Effector memory CD4-positive, alpha-beta T cell (primary cell): ENCODE data around the gene NPR1.

Experiments
- DNase-seq, 3 donors: peaks; one replicate each; pipeline ENCODE4 v3.0.0-alpha.2; 2020
- H3K27ac ChIP-seq: 2 replicates; pipeline ENCODE4 v1.7.0; 2013; ENCODE audit warnings: mild to moderate bottlenecking, low read length, moderate library complexity; ENCODE audit not compliant: insufficient read depth, poor library complexity, severe bottlenecking
- H3K27me3 ChIP-seq: replicated peaks from 2 replicates; pipeline ENCODE4 v1.7.0; 2013; ENCODE audit warnings: mild to moderate bottlenecking, low read length; ENCODE audit not compliant: insufficient read depth, control insufficient read depth, poor library complexity, severe bottlenecking
- H3K36me3 ChIP-seq: 2 replicates; pipeline ENCODE4 v1.7.0; 2013; ENCODE audit warnings: mild to moderate bottlenecking, low read length, moderate library complexity; ENCODE audit not compliant: control insufficient read depth, insufficient read depth
- H3K4me1 ChIP-seq: 2 replicates; pipeline ENCODE4 v1.7.0; 2013; ENCODE audit warnings: low read length, mild to moderate bottlenecking; ENCODE audit not compliant: control insufficient read depth, insufficient read depth, poor library complexity, severe bottlenecking
- H3K4me3 ChIP-seq: 2 replicates; pipeline ENCODE4 v1.7.0; 2013; ENCODE audit warnings: low read length, low read depth, mild to moderate bottlenecking; ENCODE audit not compliant: insufficient read depth, poor library complexity, severe bottlenecking
- H3K9me3 ChIP-seq: 2 replicates; pipeline ENCODE4 v1.7.0; 2013; ENCODE audit warnings: mild to moderate bottlenecking, low read length, moderate library complexity; ENCODE audit not compliant: control insufficient read depth

Gene NPR1

DNA sequence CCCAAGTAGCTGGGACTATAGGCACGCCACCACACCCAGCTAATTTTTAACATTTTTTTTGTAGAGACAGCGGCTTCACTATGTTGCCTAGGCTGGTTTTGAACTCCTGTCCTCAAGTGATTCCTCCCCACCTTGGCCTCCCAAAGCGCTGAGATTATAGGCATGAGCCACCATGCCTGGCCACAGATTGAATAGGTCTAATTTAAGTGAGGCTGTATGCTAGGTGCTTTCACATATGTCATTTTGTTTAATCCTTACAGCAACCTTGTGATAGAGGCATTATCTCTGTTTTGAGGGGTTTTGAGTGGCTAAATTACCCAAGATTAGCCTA, 56.6 kb downstream of the NPR1 start:
- no peaks in the 10 kb centered on the region for H3K27me3 ChIP-seq
- H3K36me3 ChIP-seq, result no peaks in the 10 kb centered on the region
- no peak overlapping the region for H3K27ac ChIP-seq
- no peak overlapping the region for H3K4me3 ChIP-seq
- H3K4me1 ChIP-seq, result no peaks in the 10 kb centered on the region
- DNase-seq, result no peak
- no peaks in the 10 kb centered on the region for H3K9me3 ChIP-seq

DNA sequence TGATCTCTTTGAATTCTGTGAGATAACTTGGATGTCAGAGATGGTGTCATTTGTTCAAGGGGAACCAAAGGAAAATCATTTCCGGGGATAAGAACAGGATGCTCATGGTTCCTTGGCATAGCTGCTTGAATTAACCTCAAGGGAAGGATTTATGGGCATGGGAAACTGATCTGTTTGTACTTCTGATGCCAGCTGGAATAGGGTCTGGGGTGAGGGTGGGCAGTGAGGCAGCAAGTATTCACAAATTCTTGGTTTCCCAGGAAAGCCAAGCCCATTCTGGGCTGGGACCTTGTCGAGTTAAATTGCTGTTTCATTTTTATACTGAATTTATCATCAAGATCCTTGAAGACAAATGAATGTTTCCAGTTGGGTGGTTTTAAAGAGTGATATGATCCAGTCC, 63.5 kb downstream of the NPR1 start:
- Histone ChIP-seq H3K9me3 (no peaks in the 10 kb centered on the region), H3K27me3 (no peaks in the 10 kb centered on the region), H3K4me3 (no peak overlapping the region), H3K4me1 (no peaks in the 10 kb centered on the region), H3K27ac (no peak overlapping the region), H3K36me3 (peaks cover 44% of the 10 kb centered on the region)
- no peak for DNase-seq

- no peak for DNase-seq
- Histone ChIP-seq H3K27me3 (no peaks in the 10 kb centered on the region), H3K4me3 (no peak overlapping the region), H3K36me3 (peaks cover 50% of the 10 kb centered on the region), H3K4me1 (no peaks in the 10 kb centered on the region), H3K27ac (no peak overlapping the region), H3K9me3 (no peaks in the 10 kb centered on the region)
Observed at GRCh38 chr1:153742411-153743142, 64.1 kb downstream of the NPR1 start.
